GM11168 (cell line): ENCODE measurements around the gene TMEM245.

ENCODE experiments used
- in situ Hi-C: fragments of 300-500 bp; cut with MboI; formaldehyde crosslinking; loops from one replicate; pipeline ENCODE4 v1.12.0; 2022; ENCODE audit warnings: low sequenced_read_pairs; ENCODE audit not compliant: unreplicated experiment

The TMEM245 gene

GRCh38 chr9:109035684-109036423, 83.9 kb downstream of the TMEM245 start:
- in situ Hi-C loops: no loop called here

- in situ Hi-C loops: no loop called here
Observed at GRCh38 chr9:109033941-109034700, 85.6 kb downstream of the TMEM245 start.

GRCh38 chr9:109031241-109031640, 88.5 kb downstream of the TMEM245 start:
- in situ Hi-C loops: no loop called here

- in situ Hi-C loops: no loop called here
Observed at GRCh38 chr9:109030426-109030825, 89.3 kb downstream of the TMEM245 start.

- in situ Hi-C loops: no loop called here
Observed at GRCh38 chr9:109028457-109028856, 91.3 kb downstream of the TMEM245 start.

GRCh38 chr9:109027176-109027575, 92.6 kb downstream of the TMEM245 start:
- in situ Hi-C loops: no loop called here

GRCh38 chr9:109026306-109026705, 93.4 kb downstream of the TMEM245 start:
- in situ Hi-C loops: no loop called here

GRCh38 chr9:109022873-109023272, 96.9 kb downstream of the TMEM245 start:
- in situ Hi-C loops: no loop called here

GRCh38 chr9:109020581-109021511, 98.9 kb downstream of the TMEM245 start:
- in situ Hi-C loops: no loop called here

- in situ Hi-C loops: no loop called here
Observed at GRCh38 chr9:109020113-109020512, 99.6 kb downstream of the TMEM245 start.

GRCh38 chr9:109019420-109019819, 100.3 kb downstream of the TMEM245 start:
- in situ Hi-C loops: no loop called here

GRCh38 chr9:109017493-109017892, 102.3 kb downstream of the TMEM245 start:
- in situ Hi-C loops: no loop called here

- in situ Hi-C loops: no loop called here
Observed at GRCh38 chr9:109017061-109017460, 102.7 kb downstream of the TMEM245 start.

GRCh38 chr9:109016132-109016531, 103.6 kb downstream of the TMEM245 start:
- in situ Hi-C loops: no loop called here

GRCh38 chr9:109014608-109015280, 105.0 kb downstream of the TMEM245 start:
- in situ Hi-C loops: no loop called here

GRCh38 chr9:109013679-109014607, 105.8 kb downstream of the TMEM245 start:
- in situ Hi-C loops: no loop called here

GRCh38 chr9:109012876-109013678, 106.7 kb downstream of the TMEM245 start, which contains the start of gene CTNNAL1:
CTNNAL1 (minus strand) TSS chr9:109013499; CDS start chr9:109013442, 57 bp downstream.
- in situ Hi-C loops: no loop called here
